Stimulated activated CD8-positive, alpha-beta memory T cell treated with anti-CD3 and anti-CD28 coated beads, Interleukin-15, amount 100 ng/mL, for 24 hours (primary cell): Measurements from ENCODE around the gene MDH2.
"Not testable (repeated sequence)": the region's sequence is repeated elsewhere in the genome, so short reads cannot be mapped to it uniquely, and the experiment has no call there.

ENCODE experiments used
- DNase-seq: peaks from one replicate; pipeline ENCODE4 v3.0.0-alpha.2; 2020; ENCODE audit warnings: low read depth

The MDH2 gene

GRCh38 chr7:76048668-76048988 is 722 bp downstream of the MDH2 start:
- no peak for DNase-seq

GRCh38 chr7:76049295-76049694 is 1.4 kb downstream of the MDH2 start:
- DNase-seq: no peak

- no peak for DNase-seq
Observed at GRCh38 chr7:76050545-76050944, 2.6 kb downstream of the MDH2 start.

GRCh38 chr7:76051840-76052239 is 3.9 kb downstream of the MDH2 start:
- no peak for DNase-seq

GRCh38 chr7:76052681-76053080 is 4.8 kb downstream of the MDH2 start:
- DNase-seq: not testable (repeated sequence)

DNA sequence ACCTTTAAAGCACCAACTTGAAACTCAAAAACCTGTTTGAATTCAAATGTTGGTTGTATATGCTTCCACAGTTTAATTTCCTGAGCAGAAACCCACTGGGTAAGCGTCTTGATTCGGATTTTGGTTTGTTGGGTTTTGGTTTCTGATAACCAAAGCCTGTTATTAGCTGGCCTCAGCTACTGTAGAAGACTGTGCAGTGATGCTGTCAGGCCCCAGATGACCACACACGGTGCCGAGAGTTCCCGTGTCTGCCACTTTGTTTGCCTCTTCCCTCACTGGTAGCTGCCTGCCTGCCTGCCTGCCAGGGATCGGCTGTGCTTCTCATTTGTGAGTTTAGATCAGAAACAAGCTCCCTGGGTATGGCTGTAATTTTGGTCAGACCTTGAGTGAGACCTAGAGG is 5.6 kb downstream of the MDH2 start:
- DNase-seq: no peak

GRCh38 chr7:76054123-76055120 is 6.5 kb downstream of the MDH2 start:
- DNase-seq: no peak

DNA sequence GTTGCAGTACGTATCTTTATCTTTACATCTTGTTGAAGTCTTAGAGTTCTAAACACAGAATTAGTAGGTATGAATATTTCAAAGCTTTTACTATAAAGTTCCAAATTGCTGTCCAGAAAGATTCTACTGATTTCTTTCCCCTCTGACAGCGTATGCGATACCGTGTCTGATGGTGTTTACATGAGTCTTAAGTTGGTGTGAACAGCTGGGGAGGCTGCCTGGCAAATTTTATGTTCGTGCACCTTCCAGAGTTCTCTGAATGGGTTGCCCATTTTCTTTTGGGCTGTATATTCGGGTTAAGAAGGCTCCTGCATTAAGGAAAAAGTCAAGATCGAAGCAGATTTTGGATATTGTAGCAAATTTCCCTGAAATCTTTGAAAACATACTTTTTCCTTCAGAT is 8.3 kb downstream of the MDH2 start:
- DNase-seq: no peak

DNA sequence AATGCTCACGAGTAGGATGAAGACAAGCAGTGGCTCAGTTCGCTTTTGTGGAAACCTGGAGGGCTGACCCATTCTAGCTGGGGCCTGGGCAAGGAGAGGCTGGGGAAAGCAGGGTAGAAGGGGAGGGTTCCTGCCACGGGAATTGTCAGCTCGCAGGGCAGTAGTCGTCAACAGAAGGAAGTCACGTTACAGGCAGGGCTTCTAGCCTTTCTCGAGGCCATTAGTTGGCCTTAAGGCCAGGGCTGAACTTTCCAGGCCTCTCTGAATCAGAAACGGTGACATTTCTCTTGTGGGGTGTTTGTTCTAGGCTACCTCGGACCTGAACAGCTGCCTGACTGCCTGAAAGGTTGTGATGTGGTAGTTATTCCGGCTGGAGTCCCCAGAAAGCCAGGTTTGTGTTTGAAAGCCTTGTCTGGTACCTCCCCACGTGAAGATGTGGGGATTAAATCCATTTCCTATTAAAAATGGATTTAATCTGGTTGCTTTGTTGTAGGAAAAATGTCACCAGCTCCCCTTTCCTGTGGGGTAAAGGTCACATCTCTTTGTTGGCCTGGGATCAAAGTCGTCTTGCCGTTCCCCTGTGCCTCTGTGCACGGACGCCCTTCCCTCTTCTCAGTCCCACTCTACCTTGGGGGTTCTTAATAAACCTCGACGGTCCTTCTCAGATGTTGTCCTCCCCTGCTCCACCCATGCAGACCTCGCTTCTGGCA is 9.4 kb downstream of the MDH2 start:
- DNase-seq: no peak

GRCh38 chr7:76057813-76058145 is 9.9 kb downstream of the MDH2 start:
- DNase-seq: no peak

GRCh38 chr7:76058745-76059144 is 10.8 kb downstream of the MDH2 start:
- not testable (repeated sequence) for DNase-seq

GRCh38 chr7:76060842-76061241 is 12.9 kb downstream of the MDH2 start:
- no peak for DNase-seq

- no peak for DNase-seq
Observed at GRCh38 chr7:76062254-76062653, 14.3 kb downstream of the MDH2 start.

GRCh38 chr7:76063114-76063513 is 15.2 kb downstream of the MDH2 start:
- DNase-seq: no peak

GRCh38 chr7:76063525-76063924 is 15.6 kb downstream of the MDH2 start:
- no peak for DNase-seq

GRCh38 chr7:76064208-76064970 is 16.5 kb downstream of the MDH2 start:
- DNase-seq: no peak

DNA sequence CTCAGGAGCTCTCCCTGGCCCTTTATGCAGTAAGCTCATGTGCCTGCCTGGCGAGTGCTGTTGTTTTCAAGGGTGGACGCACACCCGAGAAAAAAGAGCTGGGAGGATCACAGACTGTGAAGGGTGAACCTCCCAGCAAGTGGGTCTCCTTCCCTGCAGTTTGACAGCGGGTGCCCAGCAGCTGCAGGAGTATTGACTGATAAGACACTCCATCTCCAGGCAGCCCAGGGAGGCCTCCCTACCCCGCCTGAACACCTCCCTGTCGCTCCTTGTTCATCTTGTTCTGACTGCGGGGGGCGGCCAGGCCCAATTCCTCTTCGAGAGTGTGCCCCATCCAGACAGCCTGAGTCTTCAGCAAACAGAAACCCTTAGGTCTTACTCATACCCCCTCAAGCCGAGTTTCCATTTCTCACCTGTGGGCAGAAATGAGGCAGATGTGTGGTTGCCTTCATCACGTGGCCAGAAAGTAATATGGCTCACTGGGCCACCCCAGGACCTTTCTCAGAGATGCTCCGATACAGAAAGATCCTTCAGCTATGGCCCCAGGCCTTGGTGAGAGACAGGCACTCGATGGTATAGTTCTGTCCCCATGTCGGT is 17.2 kb downstream of the MDH2 start:
- DNase-seq: no peak

- no peak for DNase-seq
Observed at GRCh38 chr7:76066716-76067503, 19.0 kb downstream of the MDH2 start.

DNA sequence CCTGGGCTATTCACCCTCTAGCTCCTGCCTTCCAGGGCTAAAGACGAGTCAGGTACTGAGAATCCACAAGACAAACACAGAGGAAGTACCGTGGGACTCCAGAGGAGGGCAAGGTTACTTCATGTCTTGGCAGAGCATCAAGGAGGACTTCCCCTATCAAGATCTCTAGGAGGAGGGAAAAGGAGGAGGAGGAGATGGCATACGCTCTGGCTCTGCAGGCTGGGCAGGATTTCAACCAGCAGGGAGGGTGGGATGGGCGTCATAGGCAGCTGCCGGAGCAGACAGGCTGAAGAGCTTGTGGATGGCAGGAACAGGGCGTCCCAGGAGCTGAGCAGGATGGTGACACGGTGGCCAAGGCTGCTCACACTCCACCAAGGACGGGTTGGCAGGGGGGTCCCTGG is 21.3 kb downstream of the MDH2 start:
- no peak for DNase-seq

- no peak for DNase-seq
Observed at GRCh38 chr7:76071316-76072242, 23.7 kb downstream of the MDH2 start.
